SK-N-SH (cell line): ENCODE results near the gene SV2B. TPM values are rescaled to one million over a fixed set of nuclear protein-coding genes. Genes with fewer than 3 reads are reported as not detected.

Experiments used
- CTCF ChIA-PET: fragments of 300-600, 350-600 bp; formaldehyde crosslinking; extraction: SDS; loops from one replicate; lab custom pipeline; 2021; lab: Yijun Ruan, JAX
- POLR2A ChIA-PET: fragments of 350-600 bp; sonication (Branson Sonifier 250); formaldehyde crosslinking; extraction: SDS; loops from one replicate; lab custom pipeline; 2020; ENCODE audit warnings: antibody characterized with exemption, inconsistent platforms; lab: Yijun Ruan, JAX
- DNase-seq: peaks from one replicate; pipeline ENCODE4 v3.0.0; 2012
- H2AFZ ChIP-seq: fragments of 200-600 bp; sonication (generic); 2 replicates; pipeline ENCODE4 v1.8.1; 2016; ENCODE audit warnings: antibody characterized with exemption, mild to moderate bottlenecking, low read depth
- H3F3A ChIP-seq: fragments of 200-600 bp; sonication (generic); replicated peaks from 2 replicates; pipeline ENCODE3; 2016; ENCODE audit warnings: antibody characterized with exemption, mild to moderate bottlenecking; ENCODE audit not compliant: insufficient read depth
- H3K27ac ChIP-seq, 2 experiments: fragments of 200-500 bp in 1 of 2; fragments of 200-600 bp in 1 of 2; sonication (Bioruptor generic) in 1 of 2; sonication (generic), shearing (Covaris generic) in 1 of 2; 2 replicates each; pipeline versions ENCODE4 v1.5.1 to v1.6.1; 2014 to 2016; ENCODE audit warnings: low read depth in 2 of 2, inconsistent platforms in 1 of 2, low read length in 1 of 2, mild to moderate bottlenecking in 1 of 2, mixed read lengths in 1 of 2
- H3K27me3 ChIP-seq: fragments of 200-600 bp; sonication (generic), shearing (Covaris generic); 2 replicates; pipeline ENCODE4 v1.6.1; 2016; ENCODE audit warnings: mixed run types; ENCODE audit not compliant: insufficient read depth
- H3K36me3 ChIP-seq, 2 experiments: fragments of 200-500 bp in 1 of 2; fragments of 200-600 bp in 1 of 2; sonication (Bioruptor generic) in 1 of 2; sonication (generic) in 1 of 2; replicated peaks in 1 of 2; 2 replicates each; pipeline versions ENCODE3 to v1.5.1; 2014 to 2016; ENCODE audit warnings: low read length in 1 of 2, mild to moderate bottlenecking in 1 of 2; ENCODE audit not compliant: insufficient read depth in 2 of 2, control insufficient read depth in 1 of 2
- H3K4me1 ChIP-seq, 2 experiments: fragments of 200-500 bp in 1 of 2; fragments of 200-600 bp in 1 of 2; sonication (Bioruptor generic) in 1 of 2; sonication (generic), shearing (Covaris generic) in 1 of 2; 2 replicates each; pipeline versions ENCODE4 v1.5.1 to v1.6.1; 2014 to 2016; ENCODE audit warnings: low read depth in 1 of 2, low read length in 1 of 2, mixed run types in 1 of 2; ENCODE audit not compliant: insufficient read depth in 2 of 2, control insufficient read depth in 1 of 2
- H3K4me2 ChIP-seq: fragments of 200-600 bp; sonication (generic), shearing (Covaris generic); 2 replicates; pipeline ENCODE4 v1.6.1; 2017; ENCODE audit warnings: mixed run types
- H3K4me3 ChIP-seq, 2 experiments: fragments of 200-500 bp in 1 of 2; fragments of 200-600 bp in 1 of 2; sonication (Bioruptor generic) in 1 of 2; sonication (generic), shearing (Covaris generic) in 1 of 2; 2 replicates each; pipeline versions ENCODE4 v1.5.1 to v1.8.1; 2014 to 2016; ENCODE audit warnings: low read depth in 2 of 2, inconsistent platforms in 1 of 2, low read length in 1 of 2, mild to moderate bottlenecking in 1 of 2, mixed read lengths in 1 of 2, moderate library complexity in 1 of 2
- H3K79me2 ChIP-seq: fragments of 200-600 bp; sonication (generic); 2 replicates; pipeline ENCODE4 v1.8.1; 2017; ENCODE audit warnings: mild to moderate bottlenecking; ENCODE audit not compliant: insufficient read depth
- H3K9ac ChIP-seq: fragments of 200-600 bp; sonication (generic); 2 replicates; pipeline ENCODE4 v1.6.1; 2017; ENCODE audit warnings: mixed run types
- H3K9me2 ChIP-seq: fragments of 200-600 bp; sonication (generic); 2 replicates; pipeline ENCODE4 v1.6.1; 2017; ENCODE audit warnings: mixed run types
- H3K9me3 ChIP-seq: fragments of 200-600 bp; sonication (generic); 2 replicates; pipeline ENCODE4 v1.6.1; 2017; ENCODE audit warnings: mixed run types, mild to moderate bottlenecking, moderate library complexity
- H4K20me1 ChIP-seq: fragments of 200-600 bp; sonication (generic); 2 replicates; pipeline ENCODE4 v1.6.1; 2017; ENCODE audit warnings: mild to moderate bottlenecking, mixed run types; ENCODE audit not compliant: insufficient read depth
- EZH2phosphoT487 ChIP-seq: fragments of 200-600 bp; sonication (generic); IDR thresholded peaks from 2 replicates; pipeline ENCODE4 v1.6.1; 2017; ENCODE audit warnings: low read depth, mixed run types, mild to moderate bottlenecking, antibody characterized with exemption, moderate library complexity, borderline replicate concordance
- FOSL2 ChIP-seq: IDR thresholded peaks from 2 replicates; pipeline ENCODE4 v1.4.0; 2012; ENCODE audit warnings: low read depth, mild to moderate bottlenecking, moderate library complexity, borderline replicate concordance
- FOXJ3 ChIP-seq: sonication (generic); formaldehyde crosslinking; IDR thresholded peaks from 2 replicates; pipeline ENCODE4 v1.5.1; 2020; ENCODE audit warnings: mild to moderate bottlenecking, missing genetic modification reagents
- MEF2A ChIP-seq: IDR thresholded peaks from 2 replicates; pipeline ENCODE4 v1.4.0; 2012; ENCODE audit warnings: low read depth, borderline replicate concordance
- MXI1 ChIP-seq: IDR thresholded peaks from 2 replicates; pipeline ENCODE4 v1.6.1; 2012; ENCODE audit warnings: mild to moderate bottlenecking, low read depth, low read length, improper control_type of control experiment
- NRF1 ChIP-seq: IDR thresholded peaks from 2 replicates; pipeline ENCODE4 v1.6.1; 2012; ENCODE audit warnings: low read depth, mild to moderate bottlenecking, low read length
- RAD21 ChIP-seq: IDR thresholded peaks from 2 replicates; pipeline ENCODE4 v1.6.1; 2012; ENCODE audit warnings: mild to moderate bottlenecking, low read length
- RCOR1 ChIP-seq: fragments of 150-350 bp; IDR thresholded peaks from 2 replicates; pipeline ENCODE4 v1.6.1; 2017; ENCODE audit warnings: antibody characterized with exemption, low read length
- RXRA ChIP-seq: IDR thresholded peaks from 2 replicates; pipeline ENCODE4 v1.4.0; 2012; ENCODE audit warnings: low read depth, mild to moderate bottlenecking, borderline replicate concordance
- SMC3 ChIP-seq: IDR thresholded peaks from 2 replicates; pipeline ENCODE4 v1.6.1; 2012; ENCODE audit warnings: low read depth, low read length, improper control_type of control experiment
- TEAD4 ChIP-seq: IDR thresholded peaks from 2 replicates; pipeline ENCODE4 v1.4.0; 2012; ENCODE audit warnings: mild to moderate bottlenecking, borderline replicate concordance; ENCODE audit not compliant: insufficient read depth
- WGBS: methylation state at CpG from one replicate; pipeline ENCODE4 v1.1.6; 2017; ENCODE audit warnings: low lambda C conversion rate; 5-methylcytosine and 5-hydroxymethylcytosine counted together
- polyA plus RNA-seq, 3 experiments: library from polyadenylated mRNA; depleted of rRNA; stranded (reverse); fragments of >200 nt; gene quantifications; 2 replicates each; pipeline ENCODE4 v1.2.3, GENCODE V29; 2012
- TF ChIP-seq, protein P1 (sequence below): IDR thresholded peaks from 2 replicates; pipeline ENCODE4 v1.4.0; 2012; ENCODE audit warnings: low read depth
- TF ChIP-seq, protein P2 (sequence below): fragments of 200-600 bp; sonication (generic); IDR thresholded peaks from 2 replicates; pipeline ENCODE4 v1.6.1; 2017; ENCODE audit warnings: antibody characterized with exemption, mild to moderate bottlenecking, moderate library complexity
- TF ChIP-seq, protein P3 (sequence below): fragments of 150-350 bp; IDR thresholded peaks from 2 replicates; pipeline ENCODE4 v1.6.1; 2017; ENCODE audit warnings: antibody characterized with exemption, low read length, low read depth, borderline replicate concordance

The SV2B gene
- polyA plus RNA-seq, 1 of the 3 experiments (the other 2 are of a cell fraction), result not detected

DNA sequence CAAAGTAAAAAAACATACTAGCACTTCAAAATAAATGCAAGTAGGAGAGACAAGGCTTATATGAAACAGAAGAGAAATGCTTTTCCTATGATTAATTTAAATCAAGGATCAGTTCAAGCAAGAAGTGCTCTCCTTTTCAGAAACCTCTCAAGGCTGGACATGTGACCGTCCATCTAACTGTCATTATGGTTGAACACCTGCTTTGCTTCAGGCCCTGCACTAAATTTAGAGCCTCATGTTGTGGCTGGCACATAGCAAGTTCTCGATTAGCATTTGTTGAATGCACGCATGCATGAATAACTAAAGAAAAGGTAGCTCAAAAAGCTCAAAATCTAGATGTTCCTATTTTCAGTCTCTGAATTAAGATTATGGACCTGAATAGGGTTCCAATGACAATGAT is 82.0 kb downstream of the SV2B start:
- no peak for DNase-seq
- 26% methylated on average over 3 of the region's 3 CpGs for WGBS
- Histone ChIP-seq H3K27ac (no peak overlapping the region), H2AFZ (no peak overlapping the region), H4K20me1 (no peaks in the 10 kb centered on the region), H3K4me2 (no peak overlapping the region), H3K9ac (no peak overlapping the region), H3K79me2 (no peaks in the 10 kb centered on the region), H3K27me3 (no peaks in the 10 kb centered on the region), H3K9me3 (no peaks in the 10 kb centered on the region), H3K4me3 (no peak overlapping the region), H3F3A (no peaks in the 10 kb centered on the region), H3K9me2 (no peaks in the 10 kb centered on the region), H3K36me3 (no peaks in the 10 kb centered on the region), H3K4me1 (no peaks in the 10 kb centered on the region)
- TF ChIP-seq, protein P1, sequence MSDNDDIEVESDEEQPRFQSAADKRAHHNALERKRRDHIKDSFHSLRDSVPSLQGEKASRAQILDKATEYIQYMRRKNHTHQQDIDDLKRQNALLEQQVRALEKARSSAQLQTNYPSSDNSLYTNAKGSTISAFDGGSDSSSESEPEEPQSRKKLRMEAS, result no peak
- TF ChIP-seq MEF2A, result no peak
- no peak for TF ChIP-seq RXRA
- no peak for TF ChIP-seq MXI1
- no peak for TF ChIP-seq FOSL2
- TF ChIP-seq, protein P2, sequence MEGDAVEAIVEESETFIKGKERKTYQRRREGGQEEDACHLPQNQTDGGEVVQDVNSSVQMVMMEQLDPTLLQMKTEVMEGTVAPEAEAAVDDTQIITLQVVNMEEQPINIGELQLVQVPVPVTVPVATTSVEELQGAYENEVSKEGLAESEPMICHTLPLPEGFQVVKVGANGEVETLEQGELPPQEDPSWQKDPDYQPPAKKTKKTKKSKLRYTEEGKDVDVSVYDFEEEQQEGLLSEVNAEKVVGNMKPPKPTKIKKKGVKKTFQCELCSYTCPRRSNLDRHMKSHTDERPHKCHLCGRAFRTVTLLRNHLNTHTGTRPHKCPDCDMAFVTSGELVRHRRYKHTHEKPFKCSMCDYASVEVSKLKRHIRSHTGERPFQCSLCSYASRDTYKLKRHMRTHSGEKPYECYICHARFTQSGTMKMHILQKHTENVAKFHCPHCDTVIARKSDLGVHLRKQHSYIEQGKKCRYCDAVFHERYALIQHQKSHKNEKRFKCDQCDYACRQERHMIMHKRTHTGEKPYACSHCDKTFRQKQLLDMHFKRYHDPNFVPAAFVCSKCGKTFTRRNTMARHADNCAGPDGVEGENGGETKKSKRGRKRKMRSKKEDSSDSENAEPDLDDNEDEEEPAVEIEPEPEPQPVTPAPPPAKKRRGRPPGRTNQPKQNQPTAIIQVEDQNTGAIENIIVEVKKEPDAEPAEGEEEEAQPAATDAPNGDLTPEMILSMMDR, result no peak
- TF ChIP-seq RCOR1, result no peak
- TF ChIP-seq TEAD4, result no peak
- CTCF ChIA-PET, result no interaction called here
- POLR2A ChIA-PET, result no interaction called here

DNA sequence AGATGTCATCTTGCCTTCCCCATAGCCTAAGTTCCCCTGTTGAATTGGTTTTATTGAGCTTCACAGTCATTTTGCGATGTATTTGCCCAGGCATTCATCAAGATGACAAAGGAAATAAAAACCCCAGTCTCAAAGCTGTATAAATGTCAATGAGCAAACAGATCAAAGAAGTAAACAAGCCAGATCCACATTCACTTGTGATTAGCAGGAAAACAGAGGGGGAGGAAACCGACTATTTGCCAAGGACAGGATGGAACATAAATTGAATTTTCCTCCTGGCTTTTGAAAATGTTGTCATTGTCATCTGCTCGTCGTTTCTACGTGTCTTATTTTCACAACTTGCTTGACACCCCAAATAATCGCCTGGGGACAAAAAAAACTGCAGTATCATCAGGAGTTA is 83.5 kb downstream of the SV2B start:
- Histone ChIP-seq H3K4me1 (no peaks in the 10 kb centered on the region), H3K36me3 (no peaks in the 10 kb centered on the region), H3K9ac (no peak overlapping the region), H2AFZ (no peak overlapping the region), H3K27ac (no peak overlapping the region), H3K9me3 (no peaks in the 10 kb centered on the region), H3F3A (no peaks in the 10 kb centered on the region), H3K4me2 (no peak overlapping the region), H3K27me3 (no peaks in the 10 kb centered on the region), H3K9me2 (no peaks in the 10 kb centered on the region), H3K4me3 (no peak overlapping the region), H3K79me2 (no peaks in the 10 kb centered on the region), H4K20me1 (no peaks in the 10 kb centered on the region)
- no peak for DNase-seq
- ChIA-PET CTCF (no interaction called here), POLR2A (no interaction called here)
- no peak for TF ChIP-seq SMC3
- TF ChIP-seq RAD21, result no peak
- TF ChIP-seq, protein P2, result no peak
- TF ChIP-seq RCOR1, result no peak
- no peak for TF ChIP-seq MXI1
- TF ChIP-seq FOSL2, result no peak
- TF ChIP-seq, protein P3, sequence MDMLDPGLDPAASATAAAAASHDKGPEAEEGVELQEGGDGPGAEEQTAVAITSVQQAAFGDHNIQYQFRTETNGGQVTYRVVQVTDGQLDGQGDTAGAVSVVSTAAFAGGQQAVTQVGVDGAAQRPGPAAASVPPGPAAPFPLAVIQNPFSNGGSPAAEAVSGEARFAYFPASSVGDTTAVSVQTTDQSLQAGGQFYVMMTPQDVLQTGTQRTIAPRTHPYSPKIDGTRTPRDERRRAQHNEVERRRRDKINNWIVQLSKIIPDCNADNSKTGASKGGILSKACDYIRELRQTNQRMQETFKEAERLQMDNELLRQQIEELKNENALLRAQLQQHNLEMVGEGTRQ, result no peak
- TF ChIP-seq EZH2phosphoT487, result no peak
- no peak for TF ChIP-seq NRF1
- TF ChIP-seq FOXJ3, result no peak
- 19% methylated on average over 6 of the region's 6 CpGs for WGBS
